Islet precursor cell (in vitro differentiated cells): ENCODE measurements around the gene SEC14L1.
"Not testable (repeated sequence)": the region's sequence is repeated elsewhere in the genome, so short reads cannot be mapped to it uniquely, and the experiment has no call there.

Experiments used
- DNase-seq: peaks from one replicate; pipeline ENCODE4 v3.0.0-alpha.2; 2018

SEC14L1 gene

GRCh38 chr17:77140878-77141767, at the start of gene SEC14L1:
Gene SEC14L1 (plus strand): TSS chr17:77140969. CDS start chr17:77143597, 2,628 bp downstream.
- peak; percentile 92 for DNase-seq

- no peak for DNase-seq
These were observed 48.7 kb upstream of the SEC14L1 start for GRCh38 chr17:77092025-77092424.

GRCh38 chr17:77095461-77095860, 45.3 kb upstream of the SEC14L1 start:
- DNase-seq: no peak

GRCh38 chr17:77096570-77097214, 44.1 kb upstream of the SEC14L1 start:
- no peak for DNase-seq

GRCh38 chr17:77097631-77098180, 43.1 kb upstream of the SEC14L1 start:
- no peak for DNase-seq

- DNase-seq: no peak
These were observed 41.8 kb upstream of the SEC14L1 start for GRCh38 chr17:77098884-77099545.

GRCh38 chr17:77099997-77100396, 40.8 kb upstream of the SEC14L1 start:
- no peak for DNase-seq

- no peak for DNase-seq
These were observed 39.0 kb upstream of the SEC14L1 start for GRCh38 chr17:77101521-77102410.

- DNase-seq: not testable (repeated sequence)
These were observed 38.2 kb upstream of the SEC14L1 start for GRCh38 chr17:77102411-77103134.

- DNase-seq: no peak
These were observed 35.1 kb upstream of the SEC14L1 start for GRCh38 chr17:77105706-77106105.

- DNase-seq: no peak
These were observed 33.9 kb upstream of the SEC14L1 start for GRCh38 chr17:77106874-77107358.

GRCh38 chr17:77107506-77108433, 33.0 kb upstream of the SEC14L1 start:
- no peak for DNase-seq

- no peak for DNase-seq
These were observed 31.5 kb upstream of the SEC14L1 start for GRCh38 chr17:77109159-77109759.

- DNase-seq: peak; percentile 72
These were observed 30.9 kb upstream of the SEC14L1 start for GRCh38 chr17:77109764-77110359.

- DNase-seq: not testable (repeated sequence)
These were observed 29.4 kb upstream of the SEC14L1 start for GRCh38 chr17:77111165-77111933.

- DNase-seq: no peak
These were observed 28.9 kb upstream of the SEC14L1 start for GRCh38 chr17:77111934-77112296.

GRCh38 chr17:77115510-77115909, 25.3 kb upstream of the SEC14L1 start:
- DNase-seq: no peak

- DNase-seq: no peak
These were observed 24.8 kb upstream of the SEC14L1 start for GRCh38 chr17:77115947-77116346.
